ENCODE data around the gene GCAT. TPM values are rescaled to one million over a fixed set of nuclear protein-coding genes. Genes with fewer than 3 reads are reported as not detected.

Gene GCAT
- total and polyA plus RNA-seq, 2 of the 13 experiments (the other 11 are each of a cell fraction or from before 2014, with no cell fraction given): 28.0 to 50.3 TPM

- TF ChIP-seq ZEB1 (IDR thresholded peaks at IDR 0.05; ENCODE audit: insufficient replicate concordance, low read depth) (no peak), DBP (CRISPR knock-in tag; IDR thresholded peaks at IDR 0.05; ENCODE audit: not compliant biosample characterization) (no peak), RFXAP (CRISPR knock-in tag; IDR thresholded peaks at IDR 0.05; ENCODE audit: borderline replicate concordance) (peak; percentile 51; the same call in 1 of the 2 replicates), RCOR2 (CRISPR knock-in tag; IDR thresholded peaks at IDR 0.05) (no peak), ZNF646 (CRISPR knock-in tag; IDR thresholded peaks at IDR 0.05) (no peak), ARNTL (CRISPR knock-in tag; IDR thresholded peaks at IDR 0.05) (peak; percentile 55), ZNF563 (CRISPR knock-in tag; IDR thresholded peaks at IDR 0.05) (peak; percentile 54; the same call in 1 of the 2 replicates), SYNCRIP (IDR thresholded peaks at IDR 0.05; ENCODE audit: insufficient read depth, low read depth, low read length) (no peak), SALL2 (CRISPR knock-in tag; IDR thresholded peaks at IDR 0.05) (no peak), ONECUT2 (CRISPR knock-in tag; IDR thresholded peaks at IDR 0.05) (no peak), GATA4 (IDR thresholded peaks at IDR 0.05; ENCODE audit: borderline replicate concordance, low read depth) (no peak; the same call in 1 of the 2 replicates), ZNF121 (CRISPR knock-in tag; IDR thresholded peaks at IDR 0.05) (no peak), RFX3 (CRISPR knock-in tag; IDR thresholded peaks at IDR 0.05) (no peak), HOMEZ (CRISPR knock-in tag; IDR thresholded peaks at IDR 0.05; ENCODE audit: low read depth) (no peak), SIX4 (CRISPR knock-in tag; IDR thresholded peaks at IDR 0.05) (peak; percentile 91), ARID4A (CRISPR knock-in tag; IDR thresholded peaks at IDR 0.05; ENCODE audit: borderline replicate concordance) (peak; percentile 92)
Observed at GRCh38 chr22:37807410-37808293, at the start of gene GCAT (continued).
